ENCODE measurements around the gene B4GALNT4. TPM values are rescaled to one million over a fixed set of nuclear protein-coding genes. Genes with fewer than 3 reads are reported as not detected.
"Not testable (repeated sequence)": the region's sequence is repeated elsewhere in the genome, so short reads cannot be mapped to it uniquely, and the experiment has no call there.

Gene B4GALNT4
- total and polyA plus RNA-seq, 2 donors from 2014 or later: 0.82 to 1.4 TPM

GRCh38 chr11:385594-386351 is 16.5 kb downstream of the B4GALNT4 start:
- TF ChIP-seq CTCF (IDR thresholded peaks at IDR 0.05; ENCODE audit: borderline replicate concordance, extremely low read depth, insufficient read depth): no peak
- H3K4me1 ChIP-seq (ENCODE audit: control insufficient read depth in 2 of 3, insufficient read depth in 2 of 3, low read depth in 1 of 3, low read length in 3 of 3): no peaks in the 10 kb centered on the region
- intact Hi-C loops (cut with DNase I): no loop called here
- no peak overlapping the region for H3K9ac ChIP-seq (ENCODE audit: low read length in 3 of 3)
- DNase-seq: no peak
- no peak overlapping the region for H3K4me3 ChIP-seq (ENCODE audit: low read length in 3 of 3)
- no peaks in the 10 kb centered on the region for H3K27me3 ChIP-seq (ENCODE audit: control insufficient read depth, insufficient read depth, low read length)
- no peak overlapping the region for H3K27ac ChIP-seq (ENCODE audit: low read depth in 2 of 2, low read length in 2 of 2)
- no peak for FAIRE-seq
- H3K9me3 ChIP-seq (ENCODE audit: control insufficient read depth in 2 of 3, insufficient read depth in 1 of 3, low read length in 3 of 3): peaks cover 0 to 14% (median 0%) of the 10 kb centered on the region in 3 donors
- H3K36me3 ChIP-seq (ENCODE audit: control insufficient read depth in 2 of 3, insufficient read depth in 3 of 3, low read length in 3 of 3): no peaks in the 10 kb centered on the region

- Histone ChIP-seq H3K4me3 (ENCODE audit: low read length in 3 of 3) (no peak overlapping the region), H3K36me3 (ENCODE audit: control insufficient read depth in 2 of 3, insufficient read depth in 3 of 3, low read length in 3 of 3) (no peaks in the 10 kb centered on the region), H3K27ac (ENCODE audit: low read depth in 2 of 2, low read length in 2 of 2) (no peak overlapping the region), H3K9me3 (ENCODE audit: control insufficient read depth in 2 of 3, insufficient read depth in 1 of 3, low read length in 3 of 3) (peaks cover 0 to 14% (median 0%) of the 10 kb centered on the region in 3 donors), H3K4me1 (ENCODE audit: control insufficient read depth in 2 of 3, insufficient read depth in 2 of 3, low read depth in 1 of 3, low read length in 3 of 3) (no peaks in the 10 kb centered on the region), H3K27me3 (ENCODE audit: control insufficient read depth, insufficient read depth, low read length) (no peaks in the 10 kb centered on the region), H3K9ac (ENCODE audit: low read length in 3 of 3) (no peak overlapping the region)
- no peak for FAIRE-seq
- no peak for TF ChIP-seq CTCF (IDR thresholded peaks at IDR 0.05; ENCODE audit: borderline replicate concordance, extremely low read depth, insufficient read depth)
- intact Hi-C loops (cut with DNase I): no loop called here
- no peak for DNase-seq
Observed at GRCh38 chr11:386483-386882, 17.2 kb downstream of the B4GALNT4 start.

- Histone ChIP-seq H3K27ac (ENCODE audit: low read depth in 2 of 2, low read length in 2 of 2) (no peak overlapping the region), H3K9me3 (ENCODE audit: control insufficient read depth in 2 of 3, insufficient read depth in 1 of 3, low read length in 3 of 3) (peaks cover 0 to 14% (median 0%) of the 10 kb centered on the region in 3 donors), H3K27me3 (ENCODE audit: control insufficient read depth, insufficient read depth, low read length) (no peaks in the 10 kb centered on the region), H3K9ac (ENCODE audit: low read length in 3 of 3) (no peak overlapping the region), H3K36me3 (ENCODE audit: control insufficient read depth in 2 of 3, insufficient read depth in 3 of 3, low read length in 3 of 3) (no peaks in the 10 kb centered on the region), H3K4me1 (ENCODE audit: control insufficient read depth in 2 of 3, insufficient read depth in 2 of 3, low read depth in 1 of 3, low read length in 3 of 3) (no peaks in the 10 kb centered on the region), H3K4me3 (ENCODE audit: low read length in 3 of 3) (no peak overlapping the region)
- intact Hi-C loops (cut with DNase I): no loop called here
- FAIRE-seq: no peak
- no peak for TF ChIP-seq CTCF (IDR thresholded peaks at IDR 0.05; ENCODE audit: borderline replicate concordance, extremely low read depth, insufficient read depth)
- no peak for DNase-seq
Observed at GRCh38 chr11:387193-387793, 18.0 kb downstream of the B4GALNT4 start.

GRCh38 chr11:389369-389768 is 20.1 kb downstream of the B4GALNT4 start:
- H3K9ac ChIP-seq (ENCODE audit: low read length in 3 of 3); H3K27me3 ChIP-seq (ENCODE audit: control insufficient read depth, insufficient read depth, low read length); DNase-seq; intact Hi-C loops (cut with DNase I); H3K4me3 ChIP-seq (ENCODE audit: low read length in 3 of 3); FAIRE-seq; H3K36me3 ChIP-seq (ENCODE audit: control insufficient read depth in 2 of 3, insufficient read depth in 3 of 3, low read length in 3 of 3); H3K27ac ChIP-seq (ENCODE audit: low read depth in 2 of 2, low read length in 2 of 2); H3K4me1 ChIP-seq (ENCODE audit: control insufficient read depth in 2 of 3, insufficient read depth in 2 of 3, low read depth in 1 of 3, low read length in 3 of 3): not testable (repeated sequence)
- peaks cover 0 to 14% (median 0%) of the 10 kb centered on the region in 3 donors for H3K9me3 ChIP-seq (ENCODE audit: control insufficient read depth in 2 of 3, insufficient read depth in 1 of 3, low read length in 3 of 3)
